Neural progenitor cell (in vitro differentiated cells): ENCODE results near the gene TUBB3. TPM values are rescaled to one million over a fixed set of nuclear protein-coding genes. Genes with fewer than 3 reads are reported as not detected.

Source experiments
- DNase-seq: peaks from one replicate; pipeline ENCODE4 v3.0.0-alpha.2; 2016; ENCODE audit warnings: low spot score
- H2AFZ ChIP-seq: fragments of 200-600 bp; sonication (generic); replicated peaks from 2 replicates; pipeline ENCODE4 v1.6.1; 2016; ENCODE audit warnings: antibody characterized with exemption
- H3F3A ChIP-seq: fragments of 200-600 bp; sonication (generic); 2 replicates; pipeline ENCODE4 v1.6.1; 2016; ENCODE audit warnings: antibody characterized with exemption, low read depth
- H3K27ac ChIP-seq: fragments of 200-600 bp; sonication (generic); 2 replicates; pipeline ENCODE4 v1.5.1; 2016; ENCODE audit warnings: mild to moderate bottlenecking
- H3K27me3 ChIP-seq: fragments of 200-600 bp; sonication (generic); 2 replicates; pipeline ENCODE4 v1.6.1; 2016; ENCODE audit warnings: mild to moderate bottlenecking, moderate library complexity
- H3K36me3 ChIP-seq: fragments of 200-600 bp; sonication (generic); 2 replicates; pipeline ENCODE4 v1.5.1; 2016
- H3K4me1 ChIP-seq: fragments of 200-600 bp; sonication (generic); 2 replicates; pipeline ENCODE4 v1.6.1; 2016; ENCODE audit warnings: mixed run types
- H3K4me2 ChIP-seq: fragments of 200-600 bp; sonication (generic); 2 replicates; pipeline ENCODE4 v1.6.1; 2016
- H3K4me3 ChIP-seq: fragments of 200-600 bp; sonication (generic); 2 replicates; pipeline ENCODE4 v1.5.1; 2016
- H3K79me2 ChIP-seq: fragments of 200-600 bp; sonication (generic); 2 replicates; pipeline ENCODE4 v1.6.1; 2016; ENCODE audit warnings: low read depth
- H3K9ac ChIP-seq: fragments of 200-600 bp; sonication (generic); 2 replicates; pipeline ENCODE4 v1.6.1; 2016
- H3K9me3 ChIP-seq: fragments of 200-600 bp; sonication (generic); 2 replicates; pipeline ENCODE4 v1.5.1; 2016; ENCODE audit warnings: low read depth
- H4K20me1 ChIP-seq: fragments of 200-600 bp; sonication (generic); 2 replicates; pipeline ENCODE4 v1.6.1; 2016; ENCODE audit warnings: low read depth
- H3K27ac Mint-ChIP-seq: 3 replicates; pipeline ENCODE4 v1.8.0; 2021; ENCODE audit warnings: mixed read lengths
- H3K27me3 Mint-ChIP-seq: 2 replicates; pipeline ENCODE4 v1.8.0; 2022; ENCODE audit warnings: low read depth, mild to moderate bottlenecking, inconsistent platforms, moderate library complexity, mixed read lengths; ENCODE audit not compliant: insufficient read depth
- H3K36me3 Mint-ChIP-seq: 3 replicates; pipeline ENCODE4 v1.8.0; 2021; ENCODE audit warnings: mixed read lengths
- H3K4me1 Mint-ChIP-seq: 3 replicates; pipeline ENCODE4 v1.8.0; 2021; ENCODE audit warnings: mixed read lengths
- H3K4me3 Mint-ChIP-seq: 3 replicates; pipeline ENCODE4 v1.8.0; 2021; ENCODE audit warnings: mild to moderate bottlenecking, moderate library complexity, mixed read lengths
- H3K9me3 Mint-ChIP-seq: 3 replicates; pipeline ENCODE4 v1.8.0; 2020; ENCODE audit warnings: mixed read lengths
- EZH2 ChIP-seq: fragments of 200-600 bp; sonication (generic); IDR thresholded peaks from 2 replicates; pipeline ENCODE4 v1.6.1; 2017; ENCODE audit warnings: antibody characterized with exemption, mild to moderate bottlenecking, moderate library complexity
- EZH2phosphoT487 ChIP-seq: fragments of 200-600 bp; sonication (generic); IDR thresholded peaks from 2 replicates; pipeline ENCODE4 v1.6.1; 2017; ENCODE audit warnings: antibody characterized with exemption
- total RNA-seq: library from RNA; depleted of rRNA; stranded (reverse); fragments of >200 nt; gene quantifications from 2 replicates; pipeline ENCODE4 v1.2.3, GENCODE V29; 2015; ENCODE audit warnings: low replicate concordance
- TF ChIP-seq, protein P1 (sequence below): fragments of 200-600 bp; sonication (generic); IDR thresholded peaks from 2 replicates; pipeline ENCODE4 v1.5.1; 2017; ENCODE audit warnings: antibody characterized with exemption, mild to moderate bottlenecking

Gene TUBB3
- total RNA-seq, 1 donor from 2014 or later = 41.4 TPM

DNA sequence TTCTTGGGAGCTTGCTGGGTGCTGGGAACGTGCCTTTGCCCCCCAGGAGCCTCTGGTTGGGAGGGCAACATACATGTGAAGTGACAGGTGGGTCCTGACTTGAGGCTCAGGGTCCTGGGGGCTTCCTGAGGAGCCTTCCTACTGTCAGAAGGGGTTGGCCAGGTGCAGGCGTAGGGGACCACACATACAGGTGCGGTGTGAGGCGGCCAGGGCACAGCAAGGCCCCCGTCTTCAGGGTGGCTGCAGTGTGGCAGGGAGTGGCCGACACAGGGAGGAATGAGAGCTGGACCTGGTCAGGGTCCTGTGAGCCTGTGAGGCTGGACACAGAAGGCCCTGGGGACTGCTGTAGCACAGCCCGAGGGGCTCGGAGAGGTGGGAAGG lies 39.1 kb upstream of the TUBB3 start:
- H3K27me3 Mint-ChIP-seq = no peaks in the 10 kb centered on the region

DNA sequence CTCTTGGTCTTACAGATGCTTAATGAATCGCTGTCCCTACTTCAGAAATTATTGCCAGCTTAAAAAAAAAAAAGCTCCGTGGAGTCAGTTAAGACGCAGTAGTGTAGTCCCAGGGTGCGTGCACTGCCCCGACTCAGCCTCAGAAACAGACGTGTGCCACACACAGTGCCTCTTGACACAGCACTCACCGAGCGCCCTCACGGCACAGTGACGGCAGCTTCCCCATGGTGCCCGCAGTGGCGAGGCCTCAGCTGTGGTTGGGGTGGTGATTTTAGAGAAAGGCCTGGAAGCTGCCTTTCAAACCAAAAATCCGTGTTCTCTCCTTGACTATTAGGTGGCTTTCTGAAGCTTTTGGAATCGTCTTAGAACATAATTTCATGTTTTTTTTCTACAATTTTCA lies 35.9 kb upstream of the TUBB3 start:
- H3K27ac ChIP-seq = no peak overlapping the region
- Mint-ChIP-seq H3K36me3 (peaks cover 42% of the 10 kb centered on the region), H3K9me3 (no peaks in the 10 kb centered on the region), H3K4me1 (no peaks in the 10 kb centered on the region), H3K27ac (no peak overlapping the region), H3K27me3 (no peaks in the 10 kb centered on the region), H3K4me3 (no peak overlapping the region)
- H2AFZ ChIP-seq = no peak overlapping the region
- H3K79me2 ChIP-seq = peaks cover 6% of the 10 kb centered on the region
- no peaks in the 10 kb centered on the region for H3K36me3 ChIP-seq
- no peaks in the 10 kb centered on the region for H3K9me3 ChIP-seq
- H3K4me3 ChIP-seq = no peak overlapping the region
- no peaks in the 10 kb centered on the region for H3K4me1 ChIP-seq
- no peak overlapping the region for H3K9ac ChIP-seq
- no peaks in the 10 kb centered on the region for H3F3A ChIP-seq
- H4K20me1 ChIP-seq = no peaks in the 10 kb centered on the region
- TF ChIP-seq, protein P1, sequence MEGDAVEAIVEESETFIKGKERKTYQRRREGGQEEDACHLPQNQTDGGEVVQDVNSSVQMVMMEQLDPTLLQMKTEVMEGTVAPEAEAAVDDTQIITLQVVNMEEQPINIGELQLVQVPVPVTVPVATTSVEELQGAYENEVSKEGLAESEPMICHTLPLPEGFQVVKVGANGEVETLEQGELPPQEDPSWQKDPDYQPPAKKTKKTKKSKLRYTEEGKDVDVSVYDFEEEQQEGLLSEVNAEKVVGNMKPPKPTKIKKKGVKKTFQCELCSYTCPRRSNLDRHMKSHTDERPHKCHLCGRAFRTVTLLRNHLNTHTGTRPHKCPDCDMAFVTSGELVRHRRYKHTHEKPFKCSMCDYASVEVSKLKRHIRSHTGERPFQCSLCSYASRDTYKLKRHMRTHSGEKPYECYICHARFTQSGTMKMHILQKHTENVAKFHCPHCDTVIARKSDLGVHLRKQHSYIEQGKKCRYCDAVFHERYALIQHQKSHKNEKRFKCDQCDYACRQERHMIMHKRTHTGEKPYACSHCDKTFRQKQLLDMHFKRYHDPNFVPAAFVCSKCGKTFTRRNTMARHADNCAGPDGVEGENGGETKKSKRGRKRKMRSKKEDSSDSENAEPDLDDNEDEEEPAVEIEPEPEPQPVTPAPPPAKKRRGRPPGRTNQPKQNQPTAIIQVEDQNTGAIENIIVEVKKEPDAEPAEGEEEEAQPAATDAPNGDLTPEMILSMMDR = no peak
- TF ChIP-seq EZH2 (no peak), EZH2phosphoT487 (no peak)
- no peak overlapping the region for H3K4me2 ChIP-seq
- no peak for DNase-seq
- H3K27me3 ChIP-seq = no peaks in the 10 kb centered on the region

More for the DNA sequence above, 39.1 kb upstream of the TUBB3 start:
- no peaks in the 10 kb centered on the region for H3K9me3 Mint-ChIP-seq
- Histone ChIP-seq H3K79me2 (peaks cover 30% of the 10 kb centered on the region), H3K4me3 (no peak overlapping the region), H3K9ac (no peak overlapping the region), H3F3A (peaks cover 2% of the 10 kb centered on the region), H3K4me2 (no peak overlapping the region), H3K36me3 (no peaks in the 10 kb centered on the region), H2AFZ (no peak overlapping the region), H3K27ac (no peak overlapping the region), H3K27me3 (no peaks in the 10 kb centered on the region), H3K4me1 (no peaks in the 10 kb centered on the region), H4K20me1 (peaks cover 4% of the 10 kb centered on the region), H3K9me3 (no peaks in the 10 kb centered on the region)
- DNase-seq = no peak
- no peak overlapping the region for H3K4me3 Mint-ChIP-seq
- no peaks in the 10 kb centered on the region for H3K4me1 Mint-ChIP-seq
- peaks cover 39% of the 10 kb centered on the region for H3K36me3 Mint-ChIP-seq
- TF ChIP-seq EZH2 (no peak), EZH2phosphoT487 (no peak)
- TF ChIP-seq, protein P1 = no peak
- no peak overlapping the region for H3K27ac Mint-ChIP-seq

DNA sequence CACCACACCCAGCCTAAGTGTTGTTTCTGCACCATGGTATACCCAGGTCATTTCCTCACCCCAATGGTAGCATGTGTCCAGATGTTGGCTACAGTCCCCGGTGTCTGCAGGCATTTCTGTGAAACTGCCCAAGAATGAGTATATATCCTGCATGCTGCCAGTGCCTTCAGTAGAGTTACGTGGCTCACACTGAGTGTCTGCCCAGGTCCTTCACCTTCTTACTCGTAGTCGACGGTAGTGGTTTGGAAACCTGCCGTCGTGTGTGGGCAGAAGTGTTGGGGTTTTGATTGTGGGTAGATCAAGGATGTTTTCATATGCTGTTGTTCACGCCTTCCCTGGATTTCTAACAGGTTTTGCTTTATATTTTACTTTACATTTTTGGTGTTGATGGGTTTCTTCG lies 32.9 kb upstream of the TUBB3 start:
- H3K9me3 Mint-ChIP-seq = no peaks in the 10 kb centered on the region
- Histone ChIP-seq H3K9ac (no peak overlapping the region), H3K27me3 (no peaks in the 10 kb centered on the region), H4K20me1 (no peaks in the 10 kb centered on the region), H3K27ac (no peak overlapping the region), H3K79me2 (no peaks in the 10 kb centered on the region), H2AFZ (no peak overlapping the region), H3K36me3 (no peaks in the 10 kb centered on the region), H3K4me1 (no peaks in the 10 kb centered on the region), H3K9me3 (no peaks in the 10 kb centered on the region), H3K4me2 (no peak overlapping the region), H3K4me3 (no peak overlapping the region), H3F3A (no peaks in the 10 kb centered on the region)
- no peaks in the 10 kb centered on the region for H3K27me3 Mint-ChIP-seq
- H3K4me3 Mint-ChIP-seq = no peak overlapping the region
- peaks cover 24% of the 10 kb centered on the region for H3K36me3 Mint-ChIP-seq
- no peak for DNase-seq
- TF ChIP-seq EZH2 (no peak), EZH2phosphoT487 (no peak)
- TF ChIP-seq, protein P1 = no peak
- no peak overlapping the region for H3K27ac Mint-ChIP-seq
- no peaks in the 10 kb centered on the region for H3K4me1 Mint-ChIP-seq
